IMR-90 (cell line): Measurements from ENCODE around the gene LRFN2. TPM values are rescaled to one million over a fixed set of nuclear protein-coding genes. Genes with fewer than 3 reads are reported as not detected.

ENCODE experiments used
- ATAC-seq: fragments of 200-7000 bp; cut with Tn5 transposase; 2 replicates; pipeline ENCODE4 v1.9.1; 2020; ENCODE audit warnings: low read depth, mild to moderate bottlenecking, moderate library complexity
- BruUV-seq: library from RNA; stranded (reverse); fragments of 400-500 nt; replicated peaks from 2 replicates; lab custom pipeline; 2021; lab: Mats Ljungman, UMichigan
- CTCF ChIA-PET: fragments of 300-600 bp; formaldehyde crosslinking; extraction: SDS; loops from one replicate; lab custom pipeline; 2021; ENCODE audit warnings: antibody characterized with exemption; lab: Yijun Ruan, JAX
- POLR2A ChIA-PET: fragments of 300-600 bp; sonication (Branson Sonifier 250); formaldehyde crosslinking; loops from one replicate; lab custom pipeline; 2022; ENCODE audit warnings: antibody characterized with exemption; ENCODE audit not compliant: unreplicated experiment; lab: Charles Lee
- DNase-seq: peaks from one replicate; pipeline ENCODE4 v3.0.0; 2013
- H2AFZ ChIP-seq: replicated peaks from 2 replicates; pipeline ENCODE3; 2013; ENCODE audit warnings: low read length, mild to moderate bottlenecking; ENCODE audit not compliant: poor library complexity
- H2AK5ac ChIP-seq: 2 replicates; pipeline ENCODE4 v1.6.1; 2013; ENCODE audit warnings: low read depth, low read length, inconsistent platforms
- H2AK9ac ChIP-seq: replicated peaks from 2 replicates; pipeline ENCODE3; 2013; ENCODE audit warnings: mild to moderate bottlenecking, low read depth, low read length, moderate library complexity; ENCODE audit not compliant: poor library complexity
- H2BK120ac ChIP-seq: 2 replicates; pipeline ENCODE4 v1.6.1; 2013; ENCODE audit warnings: low read depth, low read length, inconsistent platforms
- H2BK15ac ChIP-seq: 3 replicates; pipeline ENCODE4 v1.6.1; 2013; ENCODE audit warnings: low read depth, low read length, inconsistent platforms
- H2BK20ac ChIP-seq: 2 replicates; pipeline ENCODE4 v1.6.1; 2013; ENCODE audit warnings: low read depth, mild to moderate bottlenecking, inconsistent platforms, low read length, moderate library complexity
- H2BK5ac ChIP-seq: 2 replicates; pipeline ENCODE4 v1.6.1; 2013; ENCODE audit warnings: mild to moderate bottlenecking, low read depth, low read length, inconsistent platforms; ENCODE audit not compliant: poor library complexity, severe bottlenecking
- H3K14ac ChIP-seq: replicated peaks from 2 replicates; pipeline ENCODE4 v1.6.1; 2013; ENCODE audit warnings: low read depth, low read length, inconsistent platforms
- H3K18ac ChIP-seq: 2 replicates; pipeline ENCODE4 v1.6.1; 2013; ENCODE audit warnings: low read depth, low read length, control low read depth
- H3K23ac ChIP-seq: 2 replicates; pipeline ENCODE4 v1.6.1; 2013; ENCODE audit warnings: low read depth, low read length, inconsistent platforms
- H3K27ac ChIP-seq: 2 replicates; pipeline ENCODE4 v1.5.1; 2013; ENCODE audit warnings: mild to moderate bottlenecking, control low read depth, low read length; ENCODE audit not compliant: insufficient read depth
- H3K27me3 ChIP-seq: 2 replicates; pipeline ENCODE4 v1.6.1; 2013; ENCODE audit warnings: low read length; ENCODE audit not compliant: control insufficient read depth, insufficient read depth
- H3K36me3 ChIP-seq: 2 replicates; pipeline ENCODE4 v1.6.1; 2013; ENCODE audit warnings: low read length, mixed read lengths; ENCODE audit not compliant: control insufficient read depth, insufficient read depth
- H3K4ac ChIP-seq: 2 replicates; pipeline ENCODE4 v1.6.1; 2013; ENCODE audit warnings: low read depth, low read length, inconsistent platforms
- H3K4me1 ChIP-seq: 2 replicates; pipeline ENCODE4 v1.6.1; 2013; ENCODE audit warnings: low read length, mixed read lengths; ENCODE audit not compliant: control insufficient read depth, insufficient read depth
- H3K4me2 ChIP-seq: 2 replicates; pipeline ENCODE4 v1.6.1; 2013; ENCODE audit warnings: low read depth, mild to moderate bottlenecking, control low read depth, low read length, moderate library complexity
- H3K4me3 ChIP-seq: 2 replicates; pipeline ENCODE4 v1.5.1; 2013; ENCODE audit warnings: low read depth, mild to moderate bottlenecking, control low read depth, low read length, moderate library complexity; ENCODE audit not compliant: insufficient read depth
- H3K56ac ChIP-seq: 2 replicates; pipeline ENCODE4 v1.6.1; 2013; ENCODE audit warnings: low read length, inconsistent platforms; ENCODE audit not compliant: insufficient read depth; ENCODE audit errors: extremely low read depth
- H3K79me1 ChIP-seq, 2 experiments: 2 replicates each; pipeline ENCODE4 v1.6.1; 2013; ENCODE audit warnings: low read length in 2 of 2, inconsistent platforms in 1 of 2, low read depth in 1 of 2
- H3K9ac ChIP-seq: 2 replicates; pipeline ENCODE4 v1.6.1; 2013; ENCODE audit warnings: low read depth, low read length, control low read depth
- H3K9me1 ChIP-seq: 2 replicates; pipeline ENCODE4 v1.6.1; 2013; ENCODE audit warnings: low read length, inconsistent platforms; ENCODE audit not compliant: insufficient read depth
- H3K9me3 ChIP-seq: 2 replicates; pipeline ENCODE4 v1.6.1; 2013; ENCODE audit warnings: low read length; ENCODE audit not compliant: control insufficient read depth, insufficient read depth
- H4K20me1 ChIP-seq: 2 replicates; pipeline ENCODE4 v1.6.1; 2013; ENCODE audit warnings: low read length, inconsistent platforms; ENCODE audit not compliant: insufficient read depth
- H4K5ac ChIP-seq: 2 replicates; pipeline ENCODE4 v1.6.1; 2013; ENCODE audit warnings: mild to moderate bottlenecking, low read depth, low read length, control low read depth
- H4K8ac ChIP-seq, 2 experiments: 2 replicates each; pipeline ENCODE4 v1.6.1; 2013; ENCODE audit warnings: low read depth in 2 of 2, low read length in 2 of 2, control low read depth in 1 of 2, inconsistent platforms in 1 of 2
- H4K91ac ChIP-seq: 2 replicates; pipeline ENCODE4 v1.6.1; 2013; ENCODE audit warnings: low read depth, low read length, inconsistent platforms; ENCODE audit not compliant: insufficient read depth
- BHLHE40 ChIP-seq: fragments of 150-350 bp; IDR thresholded peaks from 2 replicates; pipeline ENCODE4 v1.6.1; 2016; ENCODE audit warnings: mild to moderate bottlenecking, low read depth, low read length
- CEBPB ChIP-seq: IDR thresholded peaks from 2 replicates; pipeline ENCODE4 v1.6.1; 2012; ENCODE audit warnings: low read depth, low read length, improper control_type of control experiment
- MAZ ChIP-seq: IDR thresholded peaks from 2 replicates; pipeline ENCODE4 v1.6.1; 2012; ENCODE audit warnings: low read depth, mild to moderate bottlenecking, low read length, improper control_type of control experiment, moderate library complexity, borderline replicate concordance
- MXI1 ChIP-seq: IDR thresholded peaks from 2 replicates; pipeline ENCODE4 v1.6.1; 2012; ENCODE audit warnings: low read depth, mild to moderate bottlenecking, low read length, moderate library complexity, borderline replicate concordance
- NFE2L2 ChIP-seq: fragments of 150-350 bp; IDR thresholded peaks from 2 replicates; pipeline ENCODE4 v1.6.1; 2016; ENCODE audit warnings: low read depth, mild to moderate bottlenecking, low read length
- POLR2A ChIP-seq: IDR thresholded peaks from 2 replicates; pipeline ENCODE4 v1.6.1; 2012; ENCODE audit warnings: mild to moderate bottlenecking, low read depth, low read length
- RAD21 ChIP-seq: IDR thresholded peaks from 2 replicates; pipeline ENCODE4 v1.6.1; 2012; ENCODE audit warnings: low read length, improper control_type of control experiment
- RCOR1 ChIP-seq: IDR thresholded peaks from 2 replicates; pipeline ENCODE4 v1.6.1; 2012; ENCODE audit warnings: mild to moderate bottlenecking, low read length, improper control_type of control experiment; ENCODE audit not compliant: insufficient replicate concordance
- RFX5 ChIP-seq: IDR thresholded peaks from 2 replicates; pipeline ENCODE4 v1.8.0; 2012; ENCODE audit warnings: low read depth, mild to moderate bottlenecking, low read length, moderate library complexity
- SMC3 ChIP-seq: fragments of 150-350 bp; IDR thresholded peaks from 2 replicates; pipeline ENCODE4 v1.6.1; 2016; ENCODE audit warnings: low read depth, mild to moderate bottlenecking, antibody characterized with exemption, low read length, moderate library complexity
- WGBS, 2 experiments: methylation state at CpG; one replicate each; pipeline versions ENCODE4 v1.1.5 to v1.1.7; 2013; ENCODE audit warnings: missing lambda C conversion rate in 2 of 2; ENCODE audit not compliant: insufficient read length in 1 of 2; ENCODE audit errors: extremely low coverage in 2 of 2; 5-methylcytosine and 5-hydroxymethylcytosine counted together
- dilution Hi-C: fragments of 300-500 bp; cut with HindIII; formaldehyde crosslinking; loops from one replicate; pipeline ENCODE4 v1.14.3; 2018; ENCODE audit warnings: low sequenced_read_pairs; ENCODE audit not compliant: unreplicated experiment
- in situ Hi-C: fragments of 300-500 bp; cut with MboI; formaldehyde crosslinking; loops from 3 replicates; pipeline ENCODE4 v1.14.3; 2019; ENCODE audit warnings: low sequenced_read_pairs, inconsistent platforms, mixed read lengths
- intact Hi-C: fragments of 100-400 bp; cut with micrococcal nuclease; formaldehyde crosslinking; loops from 2 replicates; pipeline ENCODE4 v1.10.0; 2022
- polyA plus RNA-seq, 3 experiments: library from polyadenylated mRNA; depleted of rRNA; stranded (reverse); fragments of >200 nt; gene quantifications; 2 replicates each; pipeline ENCODE4 v1.2.3, GENCODE V29; 2012; ENCODE audit warnings: low replicate concordance in 1 of 3
- total RNA-seq: library from RNA; depleted of rRNA; stranded (reverse); fragments of >200 nt; gene quantifications from 2 replicates; pipeline ENCODE4 v1.2.3, GENCODE V29; 2012
- TF ChIP-seq, protein P1 (sequence below): conservative IDR thresholded peaks from 2 replicates; pipeline ENCODE4 v1.5.1; 2012; ENCODE audit warnings: mild to moderate bottlenecking, low read depth, low read length, improper control_type of control experiment
- TF ChIP-seq, protein P2 (sequence below): fragments of 150-350 bp; IDR thresholded peaks from 2 replicates; pipeline ENCODE4 v1.6.1; 2017; ENCODE audit warnings: mild to moderate bottlenecking, antibody characterized with exemption, low read length, low read depth
- TF ChIP-seq, protein P3 (sequence below): fragments of 150-350 bp; IDR thresholded peaks from 2 replicates; pipeline ENCODE4 v1.6.1; 2016; ENCODE audit warnings: low read depth, mild to moderate bottlenecking, low read length, moderate library complexity, borderline replicate concordance

Gene LRFN2
- total and polyA plus RNA-seq, 2 of the 4 experiments (the other 2 are of a cell fraction), result not detected

DNA sequence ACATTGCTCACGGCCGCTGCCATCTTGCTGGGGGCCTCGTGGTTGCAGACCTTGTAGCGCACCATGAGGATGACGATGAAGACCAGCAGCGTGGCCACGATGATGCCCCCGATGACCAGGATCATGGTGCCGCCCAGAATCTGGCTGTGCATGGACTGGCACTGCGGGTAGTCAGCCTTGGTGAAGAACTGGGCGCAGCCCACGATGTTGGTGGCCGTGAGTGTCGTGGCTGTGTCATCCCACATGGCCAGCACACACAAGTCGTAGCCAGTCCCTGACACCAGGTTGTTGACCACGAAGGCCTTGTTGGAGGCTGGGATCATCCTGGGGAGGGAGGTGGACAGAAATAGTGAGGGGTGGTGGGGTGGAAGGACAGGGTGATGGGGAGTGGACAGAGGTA lies 194.6 kb downstream of the LRFN2 start:
- Histone ChIP-seq H2AK5ac (no peak overlapping the region), H3K27me3 (no peaks in the 10 kb centered on the region), H4K20me1 (no peaks in the 10 kb centered on the region), H3K56ac (no peak overlapping the region), H4K5ac (no peak overlapping the region), H3K4ac (no peak overlapping the region), H3K14ac (no peak overlapping the region), H2BK120ac (no peak overlapping the region), H4K8ac (no peak overlapping the region), H3K9ac (no peak overlapping the region), H2AFZ (no peak overlapping the region), H2BK15ac (no peak overlapping the region), H3K79me1 (no peaks in the 10 kb centered on the region), H3K4me1 (no peaks in the 10 kb centered on the region), H2BK5ac (no peak overlapping the region), H4K91ac (no peak overlapping the region), H3K18ac (no peak overlapping the region), H3K27ac (no peak overlapping the region), H3K36me3 (no peaks in the 10 kb centered on the region), H3K23ac (no peak overlapping the region), H2BK20ac (no peak overlapping the region), H3K4me3 (no peak overlapping the region), H3K9me3 (no peaks in the 10 kb centered on the region), H3K4me2 (no peak overlapping the region), H3K9me1 (no peaks in the 10 kb centered on the region), H2AK9ac (no peak overlapping the region)
- intact Hi-C loops (no loop called here), dilution Hi-C loops (no loop called here), in situ Hi-C loops (no loop called here)
- ChIA-PET POLR2A (no interaction called here), CTCF (no interaction called here)
- DNase-seq, result no peak
- 78% methylated on average over 10 of the region's 16 CpGs; no CpG with 5 or more reads in 1 of the 2 experiments for WGBS, 2 experiments
- no peak for TF ChIP-seq MXI1
- TF ChIP-seq RCOR1, result no peak
- no peak for TF ChIP-seq CEBPB
- no peak for TF ChIP-seq BHLHE40
- TF ChIP-seq, protein P1, sequence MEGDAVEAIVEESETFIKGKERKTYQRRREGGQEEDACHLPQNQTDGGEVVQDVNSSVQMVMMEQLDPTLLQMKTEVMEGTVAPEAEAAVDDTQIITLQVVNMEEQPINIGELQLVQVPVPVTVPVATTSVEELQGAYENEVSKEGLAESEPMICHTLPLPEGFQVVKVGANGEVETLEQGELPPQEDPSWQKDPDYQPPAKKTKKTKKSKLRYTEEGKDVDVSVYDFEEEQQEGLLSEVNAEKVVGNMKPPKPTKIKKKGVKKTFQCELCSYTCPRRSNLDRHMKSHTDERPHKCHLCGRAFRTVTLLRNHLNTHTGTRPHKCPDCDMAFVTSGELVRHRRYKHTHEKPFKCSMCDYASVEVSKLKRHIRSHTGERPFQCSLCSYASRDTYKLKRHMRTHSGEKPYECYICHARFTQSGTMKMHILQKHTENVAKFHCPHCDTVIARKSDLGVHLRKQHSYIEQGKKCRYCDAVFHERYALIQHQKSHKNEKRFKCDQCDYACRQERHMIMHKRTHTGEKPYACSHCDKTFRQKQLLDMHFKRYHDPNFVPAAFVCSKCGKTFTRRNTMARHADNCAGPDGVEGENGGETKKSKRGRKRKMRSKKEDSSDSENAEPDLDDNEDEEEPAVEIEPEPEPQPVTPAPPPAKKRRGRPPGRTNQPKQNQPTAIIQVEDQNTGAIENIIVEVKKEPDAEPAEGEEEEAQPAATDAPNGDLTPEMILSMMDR, result no peak
- no peak for TF ChIP-seq SMC3
- TF ChIP-seq, protein P2, sequence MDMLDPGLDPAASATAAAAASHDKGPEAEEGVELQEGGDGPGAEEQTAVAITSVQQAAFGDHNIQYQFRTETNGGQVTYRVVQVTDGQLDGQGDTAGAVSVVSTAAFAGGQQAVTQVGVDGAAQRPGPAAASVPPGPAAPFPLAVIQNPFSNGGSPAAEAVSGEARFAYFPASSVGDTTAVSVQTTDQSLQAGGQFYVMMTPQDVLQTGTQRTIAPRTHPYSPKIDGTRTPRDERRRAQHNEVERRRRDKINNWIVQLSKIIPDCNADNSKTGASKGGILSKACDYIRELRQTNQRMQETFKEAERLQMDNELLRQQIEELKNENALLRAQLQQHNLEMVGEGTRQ, result no peak
- no peak for TF ChIP-seq NFE2L2
- no peak for TF ChIP-seq MAZ
- TF ChIP-seq RAD21, result no peak
- no peak for TF ChIP-seq POLR2A
- TF ChIP-seq, protein P3, sequence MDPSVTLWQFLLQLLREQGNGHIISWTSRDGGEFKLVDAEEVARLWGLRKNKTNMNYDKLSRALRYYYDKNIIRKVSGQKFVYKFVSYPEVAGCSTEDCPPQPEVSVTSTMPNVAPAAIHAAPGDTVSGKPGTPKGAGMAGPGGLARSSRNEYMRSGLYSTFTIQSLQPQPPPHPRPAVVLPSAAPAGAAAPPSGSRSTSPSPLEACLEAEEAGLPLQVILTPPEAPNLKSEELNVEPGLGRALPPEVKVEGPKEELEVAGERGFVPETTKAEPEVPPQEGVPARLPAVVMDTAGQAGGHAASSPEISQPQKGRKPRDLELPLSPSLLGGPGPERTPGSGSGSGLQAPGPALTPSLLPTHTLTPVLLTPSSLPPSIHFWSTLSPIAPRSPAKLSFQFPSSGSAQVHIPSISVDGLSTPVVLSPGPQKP, result no peak
- TF ChIP-seq RFX5, result no peak
- ATAC-seq, result no peak
- no TSS peak for BruUV-seq
